Gastrocnemius medialis (tissue), 4 donors: ENCODE measurements around the gene UBE3B. TPM values are rescaled to one million over a fixed set of nuclear protein-coding genes. Genes with fewer than 3 reads are reported as not detected.

Experiments
- ATAC-seq, 2 donors: fragments of 150-250 bp; one replicate each; pipeline ENCODE4 v1.9.1; 2016
- DNase-seq, 2 donors: peaks; one replicate each; pipeline ENCODE4 v3.0.0-alpha.2; 2019
- H3K27ac ChIP-seq, 4 donors: fragments of 200-600 bp; sonication (generic); 1 replicate in 1 of 4; 2 replicates in 3 of 4; pipeline ENCODE4 v1.5.1; 2016 to 2018; ENCODE audit warnings: mild to moderate bottlenecking in 2 of 4, moderate library complexity in 1 of 4
- H3K27me3 ChIP-seq, 3 donors: fragments of 200-600 bp; sonication (generic) in 2 of 3; 1 replicate in 1 of 3; 2 replicates in 2 of 3; pipeline versions ENCODE4 v1.5.1 to v1.6.0; 2016 to 2019; ENCODE audit warnings: mild to moderate bottlenecking in 1 of 3, moderate library complexity in 1 of 3
- H3K36me3 ChIP-seq, 2 donors: fragments of 200-600 bp; sonication (generic) in 1 of 2; one replicate each; pipeline ENCODE4 v1.5.1; 2017 to 2018
- H3K4me1 ChIP-seq, 2 donors: fragments of 200-600 bp; sonication (generic) in 1 of 2; one replicate each; pipeline ENCODE4 v1.5.1; 2016 to 2017; ENCODE audit warnings: mild to moderate bottlenecking in 2 of 2
- H3K4me3 ChIP-seq, 4 donors: fragments of 200-600 bp; sonication (generic) in 3 of 4; 1 replicate in 1 of 4; 2 replicates in 3 of 4; pipeline ENCODE4 v1.5.1; 2016 to 2019; ENCODE audit warnings: mild to moderate bottlenecking in 2 of 4
- H3K9me3 ChIP-seq, 3 donors: fragments of 200-600 bp; sonication (generic) in 2 of 3; 1 replicate in 1 of 3; 2 replicates in 2 of 3; pipeline ENCODE4 v1.5.1; 2016 to 2019
- POLR2A ChIP-seq, 2 donors: fragments of 450-650 bp; IDR thresholded peaks; one replicate each; pipeline ENCODE4 v1.6.1; 2017; ENCODE audit warnings: antibody characterized with exemption in 2 of 2, mild to moderate bottlenecking in 2 of 2, moderate library complexity in 2 of 2
- in situ Hi-C, 4 donors: fragments of 200-750 bp; cut with MboI; loops; one replicate each; pipeline versions ENCODE4 v1.15.0 to v1.8.0; 2017; ENCODE audit warnings: low sequenced_read_pairs in 4 of 4
- intact Hi-C: fragments of 100-400 bp; cut with DNase I; formaldehyde crosslinking; loops from one replicate; pipeline ENCODE4 v1.15.1; 2023; ENCODE audit warnings: low total_unique reads
- total RNA-seq, 4 donors: library from RNA; depleted of rRNA; stranded (reverse); fragments of >200 nt; gene quantifications; one replicate each; pipeline versions ENCODE4 v1.1.0 to v1.2.3, GENCODE V29; 2016
- TF ChIP-seq, protein P1 (sequence below), 5 experiments: fragments of 450-650 bp in 3 of 5; fragments of 200-600 bp in 2 of 5; sonication (generic) in 2 of 5; IDR thresholded peaks in 4 of 5; conservative IDR thresholded peaks in 1 of 5; 1 replicate in 4 of 5; 2 replicates in 1 of 5; pipeline ENCODE4 v1.5.1; 2016 to 2019; ENCODE audit warnings: antibody characterized with exemption in 5 of 5, mild to moderate bottlenecking in 3 of 5, moderate library complexity in 3 of 5

Gene UBE3B
- total RNA-seq, 4 donors from 2014 or later, result 44.8 to 58.2 (median 55.9) TPM

DNA sequence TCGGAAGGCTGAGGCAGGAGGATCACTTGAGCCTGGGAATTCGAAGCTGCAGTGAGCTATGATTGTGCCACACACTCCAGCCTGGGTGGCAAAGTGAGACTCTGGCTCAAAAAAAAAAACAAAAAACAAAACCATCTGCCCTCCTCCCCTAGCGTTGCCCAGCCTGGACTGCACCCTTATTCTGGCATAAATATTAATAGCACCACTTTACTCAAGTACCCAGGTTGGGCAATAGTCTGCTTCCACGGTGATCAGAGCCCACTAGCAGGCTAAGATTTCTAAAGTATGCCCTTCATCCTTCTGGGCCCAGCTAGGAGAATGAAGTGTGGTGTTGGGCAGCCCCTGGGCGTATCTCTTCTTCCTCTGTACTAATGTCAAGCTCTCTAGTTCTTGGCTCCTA, 33.6 kb upstream of the UBE3B start:
- ATAC-seq, result peak in 1 of 2 donors; percentile 41
- DNase-seq, result no peak
- no peak for TF ChIP-seq POLR2A (IDR thresholded peaks at IDR 0.05)
- TF ChIP-seq, protein P1, sequence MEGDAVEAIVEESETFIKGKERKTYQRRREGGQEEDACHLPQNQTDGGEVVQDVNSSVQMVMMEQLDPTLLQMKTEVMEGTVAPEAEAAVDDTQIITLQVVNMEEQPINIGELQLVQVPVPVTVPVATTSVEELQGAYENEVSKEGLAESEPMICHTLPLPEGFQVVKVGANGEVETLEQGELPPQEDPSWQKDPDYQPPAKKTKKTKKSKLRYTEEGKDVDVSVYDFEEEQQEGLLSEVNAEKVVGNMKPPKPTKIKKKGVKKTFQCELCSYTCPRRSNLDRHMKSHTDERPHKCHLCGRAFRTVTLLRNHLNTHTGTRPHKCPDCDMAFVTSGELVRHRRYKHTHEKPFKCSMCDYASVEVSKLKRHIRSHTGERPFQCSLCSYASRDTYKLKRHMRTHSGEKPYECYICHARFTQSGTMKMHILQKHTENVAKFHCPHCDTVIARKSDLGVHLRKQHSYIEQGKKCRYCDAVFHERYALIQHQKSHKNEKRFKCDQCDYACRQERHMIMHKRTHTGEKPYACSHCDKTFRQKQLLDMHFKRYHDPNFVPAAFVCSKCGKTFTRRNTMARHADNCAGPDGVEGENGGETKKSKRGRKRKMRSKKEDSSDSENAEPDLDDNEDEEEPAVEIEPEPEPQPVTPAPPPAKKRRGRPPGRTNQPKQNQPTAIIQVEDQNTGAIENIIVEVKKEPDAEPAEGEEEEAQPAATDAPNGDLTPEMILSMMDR (IDR thresholded peaks at IDR 0.05 in 4 of 5, conservative IDR thresholded peaks at IDR 0.05 in 1 of 5), result no peak
- no peak overlapping the region for H3K27ac ChIP-seq
- H3K4me3 ChIP-seq, result no peak overlapping the region
- in situ Hi-C loops, result no loop called here
- no peaks in the 10 kb centered on the region for H3K27me3 ChIP-seq
- H3K36me3 ChIP-seq, result peaks cover 0 to 5% of the 10 kb centered on the region in 2 donors
- intact Hi-C loops, result no loop called here
- no peaks in the 10 kb centered on the region for H3K4me1 ChIP-seq
- H3K9me3 ChIP-seq, result no peaks in the 10 kb centered on the region

DNA sequence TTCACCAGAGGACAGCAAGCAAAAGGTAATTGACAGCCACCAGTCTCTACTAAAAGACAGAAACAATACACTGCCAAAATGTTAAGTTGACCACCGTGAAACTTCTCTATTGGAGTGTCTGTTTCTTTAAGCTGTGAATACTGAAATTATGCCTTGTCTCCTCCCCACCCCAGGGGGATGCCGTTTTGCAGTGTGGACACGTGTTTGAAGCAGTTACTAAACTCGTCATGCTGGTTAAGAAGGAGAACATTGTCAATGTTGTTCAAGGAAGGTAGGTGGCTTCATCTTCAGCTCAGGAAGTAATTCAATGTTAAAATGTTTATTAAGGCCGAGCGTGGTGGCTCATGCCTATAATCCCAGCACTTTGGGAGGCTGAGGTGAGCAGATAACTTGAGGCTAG, 33.2 kb upstream of the UBE3B start:
- in situ Hi-C loops (no loop called here), intact Hi-C loops (no loop called here)
- Histone ChIP-seq H3K9me3 (no peaks in the 10 kb centered on the region), H3K4me3 (no peak overlapping the region), H3K4me1 (no peaks in the 10 kb centered on the region), H3K27me3 (no peaks in the 10 kb centered on the region), H3K36me3 (peaks cover 0 to 5% of the 10 kb centered on the region in 2 donors), H3K27ac (no peak overlapping the region)
- ATAC-seq (no peak), DNase-seq (no peak)
- TF ChIP-seq POLR2A (IDR thresholded peaks at IDR 0.05), result no peak
- TF ChIP-seq, protein P1 (IDR thresholded peaks at IDR 0.05 in 4 of 5, conservative IDR thresholded peaks at IDR 0.05 in 1 of 5), result no peak

GRCh38 chr12:109445191-109445609, 32.2 kb upstream of the UBE3B start:
- H3K4me1 ChIP-seq, result no peaks in the 10 kb centered on the region
- DNase-seq (no peak), ATAC-seq (no peak)
- H3K9me3 ChIP-seq, result no peaks in the 10 kb centered on the region
- H3K36me3 ChIP-seq, result peaks cover 0 to 5% of the 10 kb centered on the region in 2 donors
- TF ChIP-seq, protein P1 (IDR thresholded peaks at IDR 0.05 in 4 of 5, conservative IDR thresholded peaks at IDR 0.05 in 1 of 5), result no peak
- TF ChIP-seq POLR2A (IDR thresholded peaks at IDR 0.05), result no peak
- H3K27me3 ChIP-seq, result no peaks in the 10 kb centered on the region
- H3K27ac ChIP-seq, result no peak overlapping the region
- in situ Hi-C loops, result no loop called here
- no peak overlapping the region for H3K4me3 ChIP-seq
- intact Hi-C loops, result no loop called here

DNA sequence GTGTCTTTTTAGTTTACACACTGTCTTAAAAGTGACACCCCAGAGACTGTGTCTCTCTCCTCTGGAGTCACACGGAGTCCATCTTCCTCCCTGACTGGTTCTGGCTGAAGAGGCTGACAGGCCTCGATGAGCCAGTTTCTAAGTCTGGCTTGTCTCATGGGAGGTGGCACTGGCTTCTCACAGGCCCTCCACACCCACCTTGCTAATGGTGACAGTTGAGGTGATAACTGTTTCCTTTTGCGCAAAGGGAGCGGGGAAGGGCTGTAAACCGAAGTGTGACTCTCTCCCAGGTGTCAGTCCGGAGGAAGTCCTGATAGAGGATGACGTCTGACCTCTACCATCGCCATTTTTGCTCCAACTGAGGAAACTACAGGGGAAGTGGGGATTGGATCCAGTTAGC, 30.6 kb upstream of the UBE3B start:
- DNase-seq (no peak), ATAC-seq (no peak)
- in situ Hi-C loops (no loop called here), intact Hi-C loops (no loop called here)
- no peak overlapping the region for H3K27ac ChIP-seq
- no peak overlapping the region for H3K4me3 ChIP-seq
- H3K27me3 ChIP-seq, result no peaks in the 10 kb centered on the region
- no peaks in the 10 kb centered on the region for H3K9me3 ChIP-seq
- no peak for TF ChIP-seq POLR2A (IDR thresholded peaks at IDR 0.05)
- TF ChIP-seq, protein P1 (IDR thresholded peaks at IDR 0.05 in 4 of 5, conservative IDR thresholded peaks at IDR 0.05 in 1 of 5), result no peak
- H3K4me1 ChIP-seq, result no peaks in the 10 kb centered on the region
- H3K36me3 ChIP-seq, result peaks cover 0 to 18% of the 10 kb centered on the region in 2 donors

GRCh38 chr12:109447482-109447881, 30.0 kb upstream of the UBE3B start:
- H3K36me3 ChIP-seq, result peaks cover 0 to 24% of the 10 kb centered on the region in 2 donors
- no peak for TF ChIP-seq POLR2A (IDR thresholded peaks at IDR 0.05)
- TF ChIP-seq, protein P1 (IDR thresholded peaks at IDR 0.05 in 4 of 5, conservative IDR thresholded peaks at IDR 0.05 in 1 of 5), result no peak
- no peaks in the 10 kb centered on the region for H3K4me1 ChIP-seq
- in situ Hi-C loops, result no loop called here
- H3K4me3 ChIP-seq, result no peak overlapping the region
- no peak for DNase-seq
- H3K27me3 ChIP-seq, result no peaks in the 10 kb centered on the region
- H3K9me3 ChIP-seq, result no peaks in the 10 kb centered on the region
- no peak overlapping the region for H3K27ac ChIP-seq
- intact Hi-C loops, result no loop called here
- ATAC-seq, result no peak
